ENCODE data around the gene SLC4A4.

The SLC4A4 gene

GRCh38 chr4:71379126-71379525, 40.3 kb downstream of the SLC4A4 start:
- H3F3A ChIP-seq (ENCODE audit: insufficient read depth, low read length): no peaks in the 10 kb centered on the region
- no peak overlapping the region for H3K4me3 ChIP-seq (ENCODE audit: low read depth, low read length, poor library complexity, severe bottlenecking)
- H3K4me1 ChIP-seq (ENCODE audit: insufficient read depth, low read length, severe bottlenecking): no peaks in the 10 kb centered on the region
- TF ChIP-seq, protein P1, sequence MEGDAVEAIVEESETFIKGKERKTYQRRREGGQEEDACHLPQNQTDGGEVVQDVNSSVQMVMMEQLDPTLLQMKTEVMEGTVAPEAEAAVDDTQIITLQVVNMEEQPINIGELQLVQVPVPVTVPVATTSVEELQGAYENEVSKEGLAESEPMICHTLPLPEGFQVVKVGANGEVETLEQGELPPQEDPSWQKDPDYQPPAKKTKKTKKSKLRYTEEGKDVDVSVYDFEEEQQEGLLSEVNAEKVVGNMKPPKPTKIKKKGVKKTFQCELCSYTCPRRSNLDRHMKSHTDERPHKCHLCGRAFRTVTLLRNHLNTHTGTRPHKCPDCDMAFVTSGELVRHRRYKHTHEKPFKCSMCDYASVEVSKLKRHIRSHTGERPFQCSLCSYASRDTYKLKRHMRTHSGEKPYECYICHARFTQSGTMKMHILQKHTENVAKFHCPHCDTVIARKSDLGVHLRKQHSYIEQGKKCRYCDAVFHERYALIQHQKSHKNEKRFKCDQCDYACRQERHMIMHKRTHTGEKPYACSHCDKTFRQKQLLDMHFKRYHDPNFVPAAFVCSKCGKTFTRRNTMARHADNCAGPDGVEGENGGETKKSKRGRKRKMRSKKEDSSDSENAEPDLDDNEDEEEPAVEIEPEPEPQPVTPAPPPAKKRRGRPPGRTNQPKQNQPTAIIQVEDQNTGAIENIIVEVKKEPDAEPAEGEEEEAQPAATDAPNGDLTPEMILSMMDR (IDR thresholded peaks at IDR 0.05; ENCODE audit: low read length): no peak
- TF ChIP-seq EZH2 (IDR thresholded peaks at IDR 0.05; ENCODE audit: borderline replicate concordance, low read length): no peak
- no peak overlapping the region for H2AFZ ChIP-seq (ENCODE audit: low read length)
- no peak overlapping the region for H3K4me2 ChIP-seq (ENCODE audit: low read length)
- H3K79me2 ChIP-seq (ENCODE audit: insufficient read depth, low read length): no peaks in the 10 kb centered on the region
- no peaks in the 10 kb centered on the region for H3K9me2 ChIP-seq (ENCODE audit: low read depth, low read length)
- H3K36me3 ChIP-seq (ENCODE audit: insufficient read depth, low read length): no peaks in the 10 kb centered on the region
- H3K9me3 ChIP-seq (ENCODE audit: low read length): no peaks in the 10 kb centered on the region
- H4K20me1 ChIP-seq (ENCODE audit: insufficient read depth, low read length): no peaks in the 10 kb centered on the region
- no peak overlapping the region for H3K27ac ChIP-seq (ENCODE audit: low read depth, low read length, poor library complexity, severe bottlenecking)
- no peaks in the 10 kb centered on the region for H3K27me3 ChIP-seq (ENCODE audit: insufficient read depth, low read length)
- no peak overlapping the region for H3K9ac ChIP-seq (ENCODE audit: low read length)

DNA sequence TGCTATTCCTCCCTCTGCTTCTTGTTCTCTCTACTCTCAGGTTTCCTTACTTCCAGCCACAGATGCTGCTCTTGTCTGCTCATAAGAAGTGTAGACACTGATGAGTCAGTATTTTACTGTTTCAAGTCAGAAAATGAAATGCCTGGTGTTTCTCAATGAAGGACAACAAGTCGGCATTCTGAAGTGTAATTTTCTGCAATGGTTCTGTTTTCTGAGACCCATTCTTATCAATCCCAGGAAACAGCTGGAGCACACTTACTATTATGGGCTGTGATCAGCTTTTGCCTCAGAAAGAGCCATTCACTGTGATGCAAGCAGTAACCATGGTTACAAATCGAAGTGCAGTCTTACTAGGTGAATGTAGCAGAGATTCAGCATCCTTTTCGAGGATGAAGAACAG, 42.0 kb downstream of the SLC4A4 start:
- no peaks in the 10 kb centered on the region for H3K36me3 ChIP-seq (ENCODE audit: insufficient read depth, low read length)
- H3K27ac ChIP-seq (ENCODE audit: low read depth, low read length, poor library complexity, severe bottlenecking): no peak overlapping the region
- H3K4me3 ChIP-seq (ENCODE audit: low read depth, low read length, poor library complexity, severe bottlenecking): no peak overlapping the region
- no peak overlapping the region for H3K9ac ChIP-seq (ENCODE audit: low read length)
- H3K9me3 ChIP-seq (ENCODE audit: low read length): no peaks in the 10 kb centered on the region
- H2AFZ ChIP-seq (ENCODE audit: low read length): no peak overlapping the region
- H3K4me1 ChIP-seq (ENCODE audit: insufficient read depth, low read length, severe bottlenecking): no peaks in the 10 kb centered on the region
- H4K20me1 ChIP-seq (ENCODE audit: insufficient read depth, low read length): no peaks in the 10 kb centered on the region
- TF ChIP-seq, protein P1 (IDR thresholded peaks at IDR 0.05; ENCODE audit: low read length): no peak
- no peak for TF ChIP-seq EZH2 (IDR thresholded peaks at IDR 0.05; ENCODE audit: borderline replicate concordance, low read length)
- H3K27me3 ChIP-seq (ENCODE audit: insufficient read depth, low read length): no peaks in the 10 kb centered on the region
- no peaks in the 10 kb centered on the region for H3F3A ChIP-seq (ENCODE audit: insufficient read depth, low read length)
- H3K79me2 ChIP-seq (ENCODE audit: insufficient read depth, low read length): no peaks in the 10 kb centered on the region
- no peak overlapping the region for H3K4me2 ChIP-seq (ENCODE audit: low read length)
- H3K9me2 ChIP-seq (ENCODE audit: low read depth, low read length): no peaks in the 10 kb centered on the region

GRCh38 chr4:71382125-71382899, 43.5 kb downstream of the SLC4A4 start:
- H4K20me1 ChIP-seq (ENCODE audit: insufficient read depth, low read length): no peaks in the 10 kb centered on the region
- TF ChIP-seq EZH2 (IDR thresholded peaks at IDR 0.05; ENCODE audit: borderline replicate concordance, low read length): no peak
- TF ChIP-seq, protein P1 (IDR thresholded peaks at IDR 0.05; ENCODE audit: low read length): no peak
- H3K4me2 ChIP-seq (ENCODE audit: low read length): no peak overlapping the region
- no peaks in the 10 kb centered on the region for H3K9me2 ChIP-seq (ENCODE audit: low read depth, low read length)
- no peaks in the 10 kb centered on the region for H3K4me1 ChIP-seq (ENCODE audit: insufficient read depth, low read length, severe bottlenecking)
- no peak overlapping the region for H3K4me3 ChIP-seq (ENCODE audit: low read depth, low read length, poor library complexity, severe bottlenecking)
- no peak overlapping the region for H2AFZ ChIP-seq (ENCODE audit: low read length)
- H3K9ac ChIP-seq (ENCODE audit: low read length): no peak overlapping the region
- no peaks in the 10 kb centered on the region for H3K79me2 ChIP-seq (ENCODE audit: insufficient read depth, low read length)
- H3K27me3 ChIP-seq (ENCODE audit: insufficient read depth, low read length): no peaks in the 10 kb centered on the region
- no peaks in the 10 kb centered on the region for H3K9me3 ChIP-seq (ENCODE audit: low read length)
- H3K36me3 ChIP-seq (ENCODE audit: insufficient read depth, low read length): no peaks in the 10 kb centered on the region
- no peaks in the 10 kb centered on the region for H3F3A ChIP-seq (ENCODE audit: insufficient read depth, low read length)
- H3K27ac ChIP-seq (ENCODE audit: low read depth, low read length, poor library complexity, severe bottlenecking): no peak overlapping the region
